Progenitor cell of endocrine pancreas (in vitro differentiated cells): Measurements from ENCODE around the gene SRF. TPM values are rescaled to one million over a fixed set of nuclear protein-coding genes. Genes with fewer than 3 reads are reported as not detected.

Source experiments
- DNase-seq: peaks from one replicate; pipeline ENCODE4 v3.0.0; 2021; ENCODE audit warnings: low spot score; ENCODE audit not compliant: unreplicated experiment
- H3K27ac Mint-ChIP-seq: 2 replicates; pipeline ENCODE4 v1.8.0; 2021; ENCODE audit warnings: mild to moderate bottlenecking, moderate library complexity, mixed read lengths
- H3K27me3 Mint-ChIP-seq: 2 replicates; pipeline ENCODE4 v1.8.0; 2021; ENCODE audit warnings: mixed read lengths
- H3K36me3 Mint-ChIP-seq: 2 replicates; pipeline ENCODE4 v1.8.0; 2022; ENCODE audit warnings: mixed read lengths; ENCODE audit not compliant: insufficient read depth
- H3K4me1 Mint-ChIP-seq: 2 replicates; pipeline ENCODE4 v1.8.0; 2021; ENCODE audit warnings: low read depth, mixed read lengths
- H3K4me3 Mint-ChIP-seq: 2 replicates; pipeline ENCODE4 v1.8.0; 2021; ENCODE audit warnings: low read depth, mild to moderate bottlenecking, moderate library complexity, mixed read lengths
- H3K9me3 Mint-ChIP-seq: 2 replicates; pipeline ENCODE4 v1.8.0; 2021; ENCODE audit warnings: low read depth, mixed read lengths
- CTCF ChIP-seq: fragments of 200-600 bp; sonication (generic); IDR thresholded peaks from one replicate; pipeline ENCODE4 v1.5.0; 2021; ENCODE audit warnings: antibody characterized with exemption, mild to moderate bottlenecking; ENCODE audit not compliant: unreplicated experiment
- total RNA-seq: library from RNA; stranded (reverse); gene quantifications from 2 replicates; pipeline ENCODE4 v1.2.1, GENCODE V29; 2021

Gene SRF
- total RNA-seq, 1 donor from 2014 or later: 30.3 TPM

GRCh38 chr6:43215066-43215465 lies 44.0 kb downstream of the SRF start:
- TF ChIP-seq CTCF: no peak
- DNase-seq: no peak
- no peak overlapping the region for H3K27ac Mint-ChIP-seq
- no peaks in the 10 kb centered on the region for H3K27me3 Mint-ChIP-seq
- no peak overlapping the region for H3K4me3 Mint-ChIP-seq
- peaks cover 11% of the 10 kb centered on the region for H3K36me3 Mint-ChIP-seq
- H3K9me3 Mint-ChIP-seq: no peaks in the 10 kb centered on the region
- H3K4me1 Mint-ChIP-seq: no peaks in the 10 kb centered on the region

GRCh38 chr6:43216200-43216599 lies 45.1 kb downstream of the SRF start:
- no peak for DNase-seq
- H3K4me3 Mint-ChIP-seq: no peak overlapping the region
- H3K9me3 Mint-ChIP-seq: no peaks in the 10 kb centered on the region
- H3K27me3 Mint-ChIP-seq: no peaks in the 10 kb centered on the region
- H3K4me1 Mint-ChIP-seq: no peaks in the 10 kb centered on the region
- no peak overlapping the region for H3K27ac Mint-ChIP-seq
- no peak for TF ChIP-seq CTCF
- H3K36me3 Mint-ChIP-seq: peaks cover 13% of the 10 kb centered on the region

- no peak for TF ChIP-seq CTCF
- no peaks in the 10 kb centered on the region for H3K27me3 Mint-ChIP-seq
- peaks cover 13% of the 10 kb centered on the region for H3K36me3 Mint-ChIP-seq
- H3K4me1 Mint-ChIP-seq: no peaks in the 10 kb centered on the region
- H3K4me3 Mint-ChIP-seq: no peak overlapping the region
- no peak overlapping the region for H3K27ac Mint-ChIP-seq
- H3K9me3 Mint-ChIP-seq: no peaks in the 10 kb centered on the region
- DNase-seq: no peak
Observed at GRCh38 chr6:43217351-43217750, 46.3 kb downstream of the SRF start.

- Mint-ChIP-seq H3K27ac (no peak overlapping the region), H3K36me3 (peaks cover 16% of the 10 kb centered on the region)
- no peak for DNase-seq
Observed at GRCh38 chr6:43219119-43219518, 48.0 kb downstream of the SRF start.

GRCh38 chr6:43219814-43220213 lies 48.7 kb downstream of the SRF start:
- Mint-ChIP-seq H3K27ac (no peak overlapping the region), H3K9me3 (no peaks in the 10 kb centered on the region)

More at GRCh38 chr6:43219119-43219518, 48.0 kb downstream of the SRF start:
- Mint-ChIP-seq H3K4me1 (no peaks in the 10 kb centered on the region), H3K9me3 (no peaks in the 10 kb centered on the region), H3K4me3 (no peak overlapping the region), H3K27me3 (no peaks in the 10 kb centered on the region)
- no peak for TF ChIP-seq CTCF

More at GRCh38 chr6:43219814-43220213, 48.7 kb downstream of the SRF start:
- no peak for TF ChIP-seq CTCF
- peaks cover 19% of the 10 kb centered on the region for H3K36me3 Mint-ChIP-seq
- H3K27me3 Mint-ChIP-seq: no peaks in the 10 kb centered on the region
- H3K4me1 Mint-ChIP-seq: no peaks in the 10 kb centered on the region
- DNase-seq: no peak
- no peak overlapping the region for H3K4me3 Mint-ChIP-seq
